ENCODE measurements around the gene ATP2B2. TPM values are rescaled to one million over a fixed set of nuclear protein-coding genes. Genes with fewer than 3 reads are reported as not detected.

ATP2B2 gene
- total RNA-seq, 2 donors from 2014 or later, result 0.14 to 0.74 TPM

- Histone ChIP-seq H3K27ac (no peak overlapping the region), H3K36me3 (no peaks in the 10 kb centered on the region), H3K27me3 (replicated peaks; ENCODE audit: insufficient read depth) (no peaks in the 10 kb centered on the region), H3K9me3 (no peaks in the 10 kb centered on the region), H3K4me1 (replicated peaks) (no peaks in the 10 kb centered on the region), H3K4me3 (no peak overlapping the region)
- intact Hi-C loops (cut with DNase I), result no loop called here
- no peak for DNase-seq (ENCODE audit: low spot score)
- no peak for TF ChIP-seq POLR2A (IDR thresholded peaks at IDR 0.05)
- no peak for TF ChIP-seq CTCF (IDR thresholded peaks at IDR 0.05)
- no peak for TF ChIP-seq POLR2AphosphoS5 (IDR thresholded peaks at IDR 0.05)
- 95% methylated on average over 7 of the region's 7 CpGs for WGBS
These were observed 144.9 kb downstream of the ATP2B2 start for GRCh38 chr3:10360478-10360877.

- no peaks in the 10 kb centered on the region for H3K36me3 ChIP-seq
- no peaks in the 10 kb centered on the region for H3K27me3 ChIP-seq (replicated peaks; ENCODE audit: insufficient read depth)
- 89% methylated on average over 15 of the region's 19 CpGs for WGBS
- DNase-seq (ENCODE audit: low spot score), result no peak
- H3K4me1 ChIP-seq (replicated peaks), result no peaks in the 10 kb centered on the region
- intact Hi-C loops (cut with DNase I), result no loop called here
- no peak overlapping the region for H3K27ac ChIP-seq
- no peaks in the 10 kb centered on the region for H3K9me3 ChIP-seq
- TF ChIP-seq POLR2AphosphoS5 (IDR thresholded peaks at IDR 0.05), result no peak
- no peak for TF ChIP-seq POLR2A (IDR thresholded peaks at IDR 0.05)
- no peak for TF ChIP-seq CTCF (IDR thresholded peaks at IDR 0.05)
- no peak overlapping the region for H3K4me3 ChIP-seq
These were observed 145.6 kb downstream of the ATP2B2 start for GRCh38 chr3:10359761-10360161.

- 93% methylated on average over 21 of the region's 22 CpGs for WGBS
- no peak for DNase-seq (ENCODE audit: low spot score)
- intact Hi-C loops (cut with DNase I), result no loop called here
- no peak overlapping the region for H3K27ac ChIP-seq
- H3K4me3 ChIP-seq, result no peak overlapping the region
- no peaks in the 10 kb centered on the region for H3K4me1 ChIP-seq (replicated peaks)
- no peaks in the 10 kb centered on the region for H3K27me3 ChIP-seq (replicated peaks; ENCODE audit: insufficient read depth)
- no peaks in the 10 kb centered on the region for H3K36me3 ChIP-seq
- H3K9me3 ChIP-seq, result no peaks in the 10 kb centered on the region
- no peak for TF ChIP-seq POLR2AphosphoS5 (IDR thresholded peaks at IDR 0.05)
- no peak for TF ChIP-seq CTCF (IDR thresholded peaks at IDR 0.05)
- no peak for TF ChIP-seq POLR2A (IDR thresholded peaks at IDR 0.05)
These were observed 146.9 kb downstream of the ATP2B2 start for GRCh38 chr3:10358309-10358980.

GRCh38 chr3:10357592-10358308 lies 147.6 kb downstream of the ATP2B2 start:
- 43% methylated on average over 7 of the region's 7 CpGs for WGBS
- Histone ChIP-seq H3K4me3 (no peak overlapping the region), H3K9me3 (no peaks in the 10 kb centered on the region), H3K4me1 (replicated peaks) (no peaks in the 10 kb centered on the region), H3K27ac (no peak overlapping the region), H3K36me3 (no peaks in the 10 kb centered on the region), H3K27me3 (replicated peaks; ENCODE audit: insufficient read depth) (no peaks in the 10 kb centered on the region)
- no peak for TF ChIP-seq POLR2A (IDR thresholded peaks at IDR 0.05)
- TF ChIP-seq CTCF (IDR thresholded peaks at IDR 0.05), result no peak
- TF ChIP-seq POLR2AphosphoS5 (IDR thresholded peaks at IDR 0.05), result no peak
- no peak for DNase-seq (ENCODE audit: low spot score)
- intact Hi-C loops (cut with DNase I), result no loop called here

GRCh38 chr3:10357095-10357494 lies 148.3 kb downstream of the ATP2B2 start:
- Histone ChIP-seq H3K4me1 (replicated peaks) (no peaks in the 10 kb centered on the region), H3K27me3 (replicated peaks; ENCODE audit: insufficient read depth) (peaks cover under 1% of the 10 kb centered on the region), H3K9me3 (no peaks in the 10 kb centered on the region), H3K27ac (no peak overlapping the region), H3K36me3 (no peaks in the 10 kb centered on the region), H3K4me3 (no peak overlapping the region)
- intact Hi-C loops (cut with DNase I), result no loop called here
- TF ChIP-seq POLR2A (IDR thresholded peaks at IDR 0.05) (no peak), POLR2AphosphoS5 (IDR thresholded peaks at IDR 0.05) (no peak), CTCF (IDR thresholded peaks at IDR 0.05) (no peak)
- WGBS, result 93% methylated on average over 6 of the region's 6 CpGs
- DNase-seq (ENCODE audit: low spot score), result no peak
